ENCODE data around the gene TECPR2. TPM values are rescaled to one million over a fixed set of nuclear protein-coding genes. Genes with fewer than 3 reads are reported as not detected.

TECPR2 gene
- total and polyA plus RNA-seq, 2 of the 13 experiments (the other 11 are each of a cell fraction or from before 2014, with no cell fraction given), result 3.5 to 5.7 TPM

- TF ChIP-seq ZNF772 (CRISPR knock-in tag; IDR thresholded peaks at IDR 0.05) (peak; percentile 12; the same call in 1 of the 2 replicates), MTF2 (CRISPR knock-in tag; IDR thresholded peaks at IDR 0.05; ENCODE audit: borderline replicate concordance) (no peak)
Observed at GRCh38 chr14:102537981-102538601, 175.3 kb downstream of the TECPR2 start (continued).

- H4K20me1 ChIP-seq (ENCODE audit: insufficient read depth, low read length), result no peaks in the 10 kb centered on the region
- H3K4me2 ChIP-seq (ENCODE audit: low read depth, low read length), result peak overlapping the region; percentile 98
- H3K4me1 ChIP-seq (ENCODE audit: insufficient read depth, low read length), result peaks cover 76% of the 10 kb centered on the region
- CTCF ChIA-PET (ENCODE audit: low intra/inter-chr PET ratio, low total read pairs), result no interaction called here
- peak; percentile 74 for FAIRE-seq
- intact Hi-C loops (cut with micrococcal nuclease; ENCODE audit: unreplicated experiment) (no loop called here), in situ Hi-C loops (cut with HindIII; ENCODE audit: extremely low pct_ligation_motif_present, low pct_unique_long_range_greater_than_20kb) (no loop called here)
- H3K9ac ChIP-seq (ENCODE audit: insufficient read depth, low read depth, low read length), result peak overlapping the region; percentile 91
- no peaks in the 10 kb centered on the region for H3K36me3 ChIP-seq (replicated peaks in 1 of 2; ENCODE audit: control insufficient read depth in 1 of 2, insufficient read depth in 2 of 2, low read length in 2 of 2)
- no peaks in the 10 kb centered on the region for H3K9me3 ChIP-seq (ENCODE audit: low read length)
- BruUV-seq (replicated peaks), result no TSS peak
- peak overlapping the region; percentile 60 to 80 (median 78) for H3K4me3 ChIP-seq (replicated peaks in 1 of 3; ENCODE audit: insufficient read depth in 1 of 3, low read depth in 2 of 3, low read length in 3 of 3)
- H3K27ac ChIP-seq (ENCODE audit: extremely low read length, insufficient read depth, low read length), result peak overlapping the region; percentile 93
- no peak overlapping the region for H2AFZ ChIP-seq (ENCODE audit: low read length)
- peak; percentile 71 for ATAC-seq
- 0% methylated on average over 3 of the region's 25 CpGs for WGBS (ENCODE audit: low lambda C conversion rate)
- H3K79me2 ChIP-seq (ENCODE audit: insufficient read depth, low read length), result no peaks in the 10 kb centered on the region
- DNase-seq (ENCODE audit: low spot score), result peak; percentile 81
- H3K27me3 ChIP-seq (ENCODE audit: control insufficient read depth in 1 of 2, insufficient read depth in 2 of 2, low read length in 2 of 2), result no peaks in the 10 kb centered on the region; a peak in 1 of 5 replicates
- POLR2A ChIA-PET, result interaction anchor here (0.6 to 6.9 kb wide), 27 partner anchors 8 to 591 kb away, joined by 3 to 102 read pairs (median 5); partner anchors contain the start of gene RCOR1
- TF ChIP-seq ZFYVE20 (CRISPR knock-in tag; IDR thresholded peaks at IDR 0.05; ENCODE audit: borderline replicate concordance, low read depth), result no peak
- TF ChIP-seq KLF13 (CRISPR knock-in tag; IDR thresholded peaks at IDR 0.05), result no peak
- TF ChIP-seq CERS6 (CRISPR knock-in tag; IDR thresholded peaks at IDR 0.05), result 0 out of 2 replicates have a peak, but pooled peaks have one; percentile 15
- TF ChIP-seq, protein P1, sequence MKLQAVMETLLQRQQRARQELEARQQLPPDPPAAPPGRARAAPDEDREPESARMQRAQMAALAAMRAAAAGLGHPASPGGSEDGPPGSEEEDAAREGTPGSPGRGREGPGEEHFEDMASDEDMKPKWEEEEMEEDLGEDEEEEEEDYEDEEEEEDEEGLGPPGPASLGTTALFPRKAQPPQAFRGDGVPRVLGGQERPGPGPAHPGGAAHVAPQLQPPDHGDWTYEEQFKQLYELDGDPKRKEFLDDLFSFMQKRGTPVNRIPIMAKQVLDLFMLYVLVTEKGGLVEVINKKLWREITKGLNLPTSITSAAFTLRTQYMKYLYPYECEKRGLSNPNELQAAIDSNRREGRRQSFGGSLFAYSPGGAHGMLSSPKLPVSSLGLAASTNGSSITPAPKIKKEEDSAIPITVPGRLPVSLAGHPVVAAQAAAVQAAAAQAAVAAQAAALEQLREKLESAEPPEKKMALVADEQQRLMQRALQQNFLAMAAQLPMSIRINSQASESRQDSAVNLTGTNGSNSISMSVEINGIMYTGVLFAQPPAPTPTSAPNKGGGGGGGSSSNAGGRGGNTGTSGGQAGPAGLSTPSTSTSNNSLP (IDR thresholded peaks at IDR 0.05; ENCODE audit: low read depth, low read length), result no peak
- no peak for TF ChIP-seq ZEB1 (IDR thresholded peaks at IDR 0.05; ENCODE audit: insufficient replicate concordance, low read depth)
- TF ChIP-seq, protein P2, sequence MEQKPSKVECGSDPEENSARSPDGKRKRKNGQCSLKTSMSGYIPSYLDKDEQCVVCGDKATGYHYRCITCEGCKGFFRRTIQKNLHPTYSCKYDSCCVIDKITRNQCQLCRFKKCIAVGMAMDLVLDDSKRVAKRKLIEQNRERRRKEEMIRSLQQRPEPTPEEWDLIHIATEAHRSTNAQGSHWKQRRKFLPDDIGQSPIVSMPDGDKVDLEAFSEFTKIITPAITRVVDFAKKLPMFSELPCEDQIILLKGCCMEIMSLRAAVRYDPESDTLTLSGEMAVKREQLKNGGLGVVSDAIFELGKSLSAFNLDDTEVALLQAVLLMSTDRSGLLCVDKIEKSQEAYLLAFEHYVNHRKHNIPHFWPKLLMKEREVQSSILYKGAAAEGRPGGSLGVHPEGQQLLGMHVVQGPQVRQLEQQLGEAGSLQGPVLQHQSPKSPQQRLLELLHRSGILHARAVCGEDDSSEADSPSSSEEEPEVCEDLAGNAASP (CRISPR knock-in tag; IDR thresholded peaks at IDR 0.05; ENCODE audit: borderline replicate concordance), result peak; percentile 95; the same call in 1 of the 2 replicates
- no peak for TF ChIP-seq ATF7 (IDR thresholded peaks at IDR 0.05)
- no peak for TF ChIP-seq ATF7 (CRISPR knock-in tag; IDR thresholded peaks at IDR 0.05)
- TF ChIP-seq SIN3A (IDR thresholded peaks at IDR 0.05; ENCODE audit: borderline replicate concordance, low read depth, low read length), result 0 out of 2 replicates have a peak, but pooled peaks have one; percentile 39
- no peak; the same call in 1 of the 2 replicates for TF ChIP-seq ZNF232 (CRISPR knock-in tag; IDR thresholded peaks at IDR 0.05; ENCODE audit: borderline replicate concordance)
- no peak for TF ChIP-seq ZNF883 (CRISPR knock-in tag; IDR thresholded peaks at IDR 0.05; ENCODE audit: not compliant biosample characterization)
Observed at GRCh38 chr14:102538602-102539543, 176.1 kb downstream of the TECPR2 start.
